AG04450 (cell line): ENCODE results near the gene PRLHR. TPM values are rescaled to one million over a fixed set of nuclear protein-coding genes. Genes with fewer than 3 reads are reported as not detected.

Experiments used
- CTCF ChIA-PET: fragments of 300-600, 350-600 bp; formaldehyde crosslinking; extraction: SDS; loops from one replicate; lab custom pipeline; 2022; ENCODE audit warnings: antibody characterized with exemption, inconsistent platforms; lab: Charles Lee
- POLR2A ChIA-PET: fragments of 350-600 bp; formaldehyde crosslinking; extraction: SDS; loops from one replicate; lab custom pipeline; 2021; ENCODE audit warnings: antibody characterized with exemption, inconsistent platforms; lab: Yijun Ruan, JAX
- DNase-seq: peaks from one replicate; pipeline ENCODE4 v3.0.0-alpha.2; 2011; ENCODE audit warnings: low read depth, low spot score
- H3K27ac ChIP-seq: one replicate; pipeline ENCODE4 v1.5.1; 2012; ENCODE audit warnings: low read depth, low read length, control low read depth
- H3K27me3 ChIP-seq: one replicate; pipeline ENCODE4 v1.6.0; 2012; ENCODE audit warnings: low read length; ENCODE audit not compliant: control insufficient read depth, insufficient read depth
- H3K4me3 ChIP-seq: 2 replicates; pipeline ENCODE4 v1.5.1; 2011; ENCODE audit warnings: mild to moderate bottlenecking, low read depth, low read length, control low read depth
- H3K9me3 ChIP-seq: 2 replicates; pipeline ENCODE4 v1.5.1; 2012; ENCODE audit warnings: low read length; ENCODE audit not compliant: control insufficient read depth, insufficient read depth
- CTCF ChIP-seq: IDR thresholded peaks from 2 replicates; pipeline ENCODE4 v1.5.1; 2011; ENCODE audit warnings: low read depth, low read length, control low read depth, inconsistent platforms
- polyA plus RNA-seq: library from polyadenylated mRNA; depleted of rRNA; stranded (reverse); fragments of >200 nt; gene quantifications from 2 replicates; pipeline ENCODE4 v1.2.3, GENCODE V29; 2011

The PRLHR gene
- polyA plus RNA-seq, 1 experiment = not detected

- DNase-seq = no peak
- Histone ChIP-seq H3K9me3 (no peaks in the 10 kb centered on the region), H3K27me3 (no peaks in the 10 kb centered on the region), H3K4me3 (no peak overlapping the region), H3K27ac (no peak overlapping the region)
- CTCF ChIA-PET = no interaction called here
- TF ChIP-seq CTCF = no peak
- POLR2A ChIA-PET = no interaction called here
These were observed 43.8 kb downstream of the PRLHR start for GRCh38 chr10:118551535-118552100.

- ChIA-PET POLR2A (no interaction called here), CTCF (interaction anchor here (0.9 kb wide), 1 partner anchor 21 kb away, joined by 11 read pairs; no protein-coding TSS in a partner anchor)
- TF ChIP-seq CTCF = no peak
- DNase-seq = no peak
- H3K4me3 ChIP-seq = no peak overlapping the region
- no peaks in the 10 kb centered on the region for H3K9me3 ChIP-seq
- H3K27ac ChIP-seq = no peak overlapping the region
- no peaks in the 10 kb centered on the region for H3K27me3 ChIP-seq
These were observed 48.2 kb downstream of the PRLHR start for GRCh38 chr10:118547282-118547681.

GRCh38 chr10:118546479-118546878 lies 49.0 kb downstream of the PRLHR start:
- no peak for TF ChIP-seq CTCF
- CTCF ChIA-PET = interaction anchor here (1.0 to 1.1 kb wide), 2 partner anchors 18 to 1050 kb away, joined by 3 to 6 read pairs; no protein-coding TSS in a partner anchor

GRCh38 chr10:118545381-118545780 lies 50.1 kb downstream of the PRLHR start:
- DNase-seq = no peak
- Histone ChIP-seq H3K4me3 (no peak overlapping the region), H3K27ac (no peak overlapping the region), H3K9me3 (no peaks in the 10 kb centered on the region), H3K27me3 (no peaks in the 10 kb centered on the region)
- no peak for TF ChIP-seq CTCF
- POLR2A ChIA-PET = no interaction called here
- CTCF ChIA-PET = interaction anchor here (1.1 kb wide), 1 partner anchor 17 kb away, joined by 6 read pairs; no protein-coding TSS in a partner anchor

More at GRCh38 chr10:118546479-118546878, 49.0 kb downstream of the PRLHR start:
- POLR2A ChIA-PET = no interaction called here
- Histone ChIP-seq H3K9me3 (no peaks in the 10 kb centered on the region), H3K4me3 (no peak overlapping the region), H3K27me3 (no peaks in the 10 kb centered on the region), H3K27ac (no peak overlapping the region)
- no peak for DNase-seq

- no peak for TF ChIP-seq CTCF
- Histone ChIP-seq H3K4me3 (no peak overlapping the region), H3K27ac (no peak overlapping the region), H3K27me3 (no peaks in the 10 kb centered on the region), H3K9me3 (no peaks in the 10 kb centered on the region)
- ChIA-PET CTCF (no interaction called here), POLR2A (no interaction called here)
- no peak for DNase-seq
These were observed 51.0 kb downstream of the PRLHR start for GRCh38 chr10:118544401-118544948.
